Measurements from ENCODE around the gene STRIP1. TPM values are rescaled to one million over a fixed set of nuclear protein-coding genes. Genes with fewer than 3 reads are reported as not detected.

STRIP1 gene
- total and polyA plus RNA-seq, 2 of the 8 experiments (the other 6 are each of a cell fraction or from before 2014, with no cell fraction given): 21.3 to 45.6 TPM

DNA sequence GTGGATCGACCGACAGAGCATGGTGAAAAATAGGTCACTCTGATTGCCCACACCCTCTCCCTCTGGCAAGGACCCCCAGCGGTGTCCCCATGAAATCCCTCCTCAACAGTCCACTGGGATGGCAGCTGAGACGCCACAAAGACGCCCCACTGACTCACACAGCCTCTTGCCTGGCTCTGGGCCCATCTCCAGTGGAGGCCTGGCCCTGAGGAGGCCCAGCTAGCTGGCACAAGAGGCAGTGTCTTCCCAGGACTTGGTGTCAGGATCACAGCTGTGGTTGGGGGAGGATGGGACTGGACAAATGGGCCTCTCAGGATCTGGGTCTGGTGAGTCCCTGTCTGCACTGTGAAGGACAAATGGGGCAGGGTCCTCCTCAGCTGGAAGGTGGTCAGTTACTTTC lies 31.4 kb downstream of the STRIP1 start:
- Histone ChIP-seq H4K5ac (ENCODE audit: insufficient read length, low read depth, low read length) (no peak overlapping the region), H4K91ac (replicated peaks; ENCODE audit: insufficient read length, low read length) (no peak overlapping the region), H2BK120ac (replicated peaks; ENCODE audit: low read depth, low read length) (no peak overlapping the region), H3K23me2 (ENCODE audit: low read depth, low read length) (peaks cover 7% of the 10 kb centered on the region; the same call in 1 of the 2 replicates), H2AFZ (ENCODE audit: low read length) (no peak overlapping the region), H2BK5ac (ENCODE audit: low read depth, low read length) (no peak overlapping the region), H3K79me1 (ENCODE audit: low read depth, low read length) (no peaks in the 10 kb centered on the region), H2AK5ac (ENCODE audit: low read depth, low read length) (no peak overlapping the region), H3K4me2 (ENCODE audit: insufficient read depth in 1 of 2, low read depth in 2 of 2, low read length in 2 of 2) (no peak overlapping the region), H4K8ac (ENCODE audit: extremely low read depth, insufficient read depth, low read length) (no peak overlapping the region), H3K14ac (ENCODE audit: insufficient read length) (no peak overlapping the region), H3K79me2 (ENCODE audit: control insufficient read depth in 1 of 2, insufficient read depth in 2 of 2, low read length in 2 of 2) (no peaks in the 10 kb centered on the region), H3K27me3 (replicated peaks in 1 of 4; ENCODE audit: control insufficient read depth in 3 of 4, extremely low read depth in 1 of 4, insufficient read depth in 3 of 4, low read length in 3 of 4) (peaks cover 51 to 65% (median 58%) of the 10 kb centered on the region in 4 experiments), H3K4me1 (replicated peaks in 1 of 4; ENCODE audit: control insufficient read depth in 3 of 4, insufficient read depth in 4 of 4, low read length in 3 of 4) (peaks cover under 1 to 28% (median 15%) of the 10 kb centered on the region in 4 experiments; a peak in 6 of 7 replicates), H4K20me1 (replicated peaks in 1 of 2; ENCODE audit: control insufficient read depth in 1 of 2, insufficient read depth in 2 of 2, low read length in 2 of 2) (peaks cover 7 to 8% of the 10 kb centered on the region in 2 experiments), H3K23ac (ENCODE audit: insufficient read length) (no peak overlapping the region), H3K56ac (replicated peaks; ENCODE audit: insufficient read length, low read depth, low read length) (no peak overlapping the region), H3K4me3 (ENCODE audit: extremely low read depth in 1 of 4, insufficient read depth in 2 of 4, low read depth in 3 of 4, low read length in 4 of 4) (no peak overlapping the region), H2BK15ac (ENCODE audit: low read length) (no peak overlapping the region), H3K4ac (replicated peaks; ENCODE audit: insufficient read length, low read depth, low read length) (no peak overlapping the region), H2BK20ac (ENCODE audit: low read length) (no peak overlapping the region), H3K27ac (ENCODE audit: low read depth, low read length) (no peak overlapping the region), H3K9me3 (ENCODE audit: insufficient read depth in 2 of 2, low read depth in 1 of 2, low read length in 1 of 2) (no peaks in the 10 kb centered on the region; a peak in 1 of 4 replicates), H3K36me3 (ENCODE audit: control insufficient read depth in 2 of 4, insufficient read depth in 4 of 4, low read length in 3 of 4) (peaks cover 0 to 8% (median 0%) of the 10 kb centered on the region in 4 experiments; a peak in 3 of 8 replicates), H3K18ac (ENCODE audit: extremely low read depth, low read length) (no peak overlapping the region), H3K9ac (replicated peaks in 1 of 4; ENCODE audit: extremely low read depth in 1 of 4, low read depth in 3 of 4, low read length in 3 of 4) (no peak overlapping the region), H2BK12ac (ENCODE audit: low read depth, low read length) (no peak overlapping the region)
- ChIA-PET CTCF (ENCODE audit: partially characterized antibody) (interaction anchor here (0.9 to 52.4 kb wide), 8 partner anchors 12 to 394 kb away, joined by 3 to 1450 read pairs (median 5); partner anchors contain the start of genes ALX3 and STRIP1), POLR2A (ENCODE audit: partially characterized antibody) (interaction anchor here (0.8 to 1.9 kb wide), 4 partner anchors 9 to 39 kb away, joined by 3 to 7 read pairs (median 4); no protein-coding TSS in a partner anchor)
- WGBS, 2 experiments (ENCODE audit: extremely low coverage in 1 of 2, insufficient coverage in 1 of 2, insufficient read length in 1 of 2, insufficient replicate concordance in 2 of 2, low coverage in 1 of 2, low lambda C conversion rate in 2 of 2, missing lambda C conversion rate in 1 of 2): 84% methylated on average over 5 of the region's 5 CpGs; no CpG with 5 or more reads in 1 of the 2 experiments
- DNase-seq (ENCODE audit: low read depth in 1 of 2, low spot score in 2 of 2) (no peak), FAIRE-seq (no peak)
- TF ChIP-seq CHD2 (IDR thresholded peaks at IDR 0.05; ENCODE audit: low read length): no peak
- no peak for TF ChIP-seq EZH2 (IDR thresholded peaks at IDR 0.05; ENCODE audit: low read depth, low read length, severe bottlenecking)
- no peak for TF ChIP-seq CEBPB (IDR thresholded peaks at IDR 0.05; ENCODE audit: low read depth, low read length)
